C4-2B (cell line): ENCODE results near the gene THOC6.
A peak's percentile ranks its signal among the peaks of the same experiment; 100 is the strongest.

ENCODE experiments used
- H3K27ac ChIP-seq: fragments of 450-650 bp; 2 replicates; pipeline ENCODE4 v1.5.1; 2017
- ZFX ChIP-seq: fragments of 450-650 bp; IDR thresholded peaks from 2 replicates; pipeline ENCODE4 v1.6.1; 2017
- TF ChIP-seq, protein P1 (sequence below): fragments of 450-650 bp; conservative IDR thresholded peaks from 2 replicates; pipeline ENCODE4 v1.5.1; 2017; ENCODE audit warnings: mild to moderate bottlenecking

Gene THOC6

DNA sequence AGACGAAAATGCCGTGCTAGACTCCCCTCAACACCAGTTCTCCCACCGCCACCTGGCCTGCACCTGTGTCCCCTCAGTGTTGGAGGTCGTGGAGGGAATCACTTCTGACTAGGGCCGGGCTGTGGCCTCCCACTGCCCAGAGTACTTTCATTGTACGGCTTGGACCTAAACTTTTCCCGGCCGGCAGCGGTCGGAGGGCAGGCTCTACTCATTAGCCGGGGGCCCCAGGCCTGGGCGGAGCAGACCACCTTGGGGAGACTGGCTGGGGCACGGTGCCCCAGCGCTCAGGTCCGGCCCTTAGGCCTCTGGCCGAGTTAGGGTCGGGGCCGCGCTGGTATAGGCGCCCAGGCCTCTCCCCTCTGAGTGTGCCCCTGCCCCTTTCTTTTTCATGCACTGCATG is 6.5 kb upstream of the THOC6 start:
- no peak overlapping the region for H3K27ac ChIP-seq
- TF ChIP-seq, protein P1, sequence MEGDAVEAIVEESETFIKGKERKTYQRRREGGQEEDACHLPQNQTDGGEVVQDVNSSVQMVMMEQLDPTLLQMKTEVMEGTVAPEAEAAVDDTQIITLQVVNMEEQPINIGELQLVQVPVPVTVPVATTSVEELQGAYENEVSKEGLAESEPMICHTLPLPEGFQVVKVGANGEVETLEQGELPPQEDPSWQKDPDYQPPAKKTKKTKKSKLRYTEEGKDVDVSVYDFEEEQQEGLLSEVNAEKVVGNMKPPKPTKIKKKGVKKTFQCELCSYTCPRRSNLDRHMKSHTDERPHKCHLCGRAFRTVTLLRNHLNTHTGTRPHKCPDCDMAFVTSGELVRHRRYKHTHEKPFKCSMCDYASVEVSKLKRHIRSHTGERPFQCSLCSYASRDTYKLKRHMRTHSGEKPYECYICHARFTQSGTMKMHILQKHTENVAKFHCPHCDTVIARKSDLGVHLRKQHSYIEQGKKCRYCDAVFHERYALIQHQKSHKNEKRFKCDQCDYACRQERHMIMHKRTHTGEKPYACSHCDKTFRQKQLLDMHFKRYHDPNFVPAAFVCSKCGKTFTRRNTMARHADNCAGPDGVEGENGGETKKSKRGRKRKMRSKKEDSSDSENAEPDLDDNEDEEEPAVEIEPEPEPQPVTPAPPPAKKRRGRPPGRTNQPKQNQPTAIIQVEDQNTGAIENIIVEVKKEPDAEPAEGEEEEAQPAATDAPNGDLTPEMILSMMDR, result no peak
- TF ChIP-seq ZFX, result no peak

DNA sequence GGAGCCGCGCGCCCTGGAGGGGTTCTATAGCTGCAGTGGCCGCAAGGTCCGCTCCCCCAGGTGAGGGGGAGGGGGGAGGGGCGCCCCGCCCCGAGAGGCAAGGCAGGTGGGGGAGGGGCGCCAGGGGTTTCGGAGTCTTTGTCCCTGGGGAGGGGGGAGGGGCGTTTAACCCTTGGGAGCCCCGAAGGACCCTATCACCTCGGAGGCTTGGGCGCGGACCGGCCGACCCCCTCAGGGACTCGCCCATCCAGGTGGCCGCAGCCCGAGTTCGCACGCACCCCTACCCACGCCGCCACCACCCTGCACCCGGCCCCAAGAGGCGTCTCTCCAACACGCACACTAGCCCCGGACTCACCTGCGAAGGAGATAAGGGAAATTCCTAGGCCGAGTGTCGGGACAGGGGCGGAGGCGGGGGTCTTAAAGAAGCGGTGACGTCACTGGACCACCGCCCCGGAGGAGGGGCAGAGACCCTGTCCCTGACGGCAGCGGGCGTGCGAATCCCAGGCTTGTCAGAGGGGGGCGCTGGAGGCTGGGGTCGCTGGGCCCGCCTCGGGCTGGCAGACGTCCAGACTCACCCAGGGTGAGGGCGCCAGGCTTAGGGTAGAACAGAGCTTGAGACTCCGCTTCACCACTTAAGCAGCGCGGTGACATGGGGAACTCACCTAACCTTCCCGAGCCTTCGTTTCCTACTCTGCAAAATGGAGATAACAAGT is 5.9 kb upstream of the THOC6 start, which contains the start of gene CLDN6:
Gene CLDN6, minus strand, starts transcription at position 390 of the 713 bp plus-strand sequence. CDS start 2,162 bp downstream, outside the sequence.
- H3K27ac ChIP-seq, result no peak within 1 kb of the TSS
- TF ChIP-seq, protein P1, result no peak; the same call in 1 of the 2 replicates
- no peak for TF ChIP-seq ZFX

DNA sequence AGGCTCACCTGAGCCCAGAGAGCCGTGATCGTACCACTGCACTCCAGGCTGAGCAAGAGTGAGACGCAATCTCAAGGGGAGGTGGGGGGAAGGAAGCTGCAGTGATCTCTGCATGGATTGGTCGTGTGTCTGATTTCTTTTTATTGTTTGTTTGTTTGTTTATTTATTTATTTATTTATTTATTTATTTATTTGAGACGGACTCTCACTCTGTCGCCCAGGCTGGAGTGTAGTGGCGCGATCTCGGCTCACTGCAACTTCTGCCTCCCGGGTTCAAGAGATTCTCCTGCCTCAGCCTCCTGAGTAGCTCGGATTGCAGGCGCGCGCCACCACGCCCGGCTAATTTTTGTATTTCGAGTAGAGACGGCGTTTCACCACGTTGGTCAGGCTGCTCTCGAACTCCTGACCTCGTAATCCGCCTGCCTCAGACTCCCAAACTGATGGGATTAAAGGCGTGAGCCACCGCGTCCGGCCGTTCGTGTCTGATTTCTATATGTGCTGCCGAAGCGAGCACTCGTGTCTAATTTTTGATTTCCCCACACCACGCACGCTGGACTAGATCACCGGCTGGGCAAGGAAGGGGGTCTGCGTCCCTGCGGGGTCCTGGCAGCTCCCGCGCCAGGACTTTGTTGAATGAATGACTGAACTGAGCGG is 4.1 kb upstream of the THOC6 start:
- no peak for TF ChIP-seq ZFX
- TF ChIP-seq, protein P1, result no peak
- H3K27ac ChIP-seq, result peak overlapping the region; percentile 69

DNA sequence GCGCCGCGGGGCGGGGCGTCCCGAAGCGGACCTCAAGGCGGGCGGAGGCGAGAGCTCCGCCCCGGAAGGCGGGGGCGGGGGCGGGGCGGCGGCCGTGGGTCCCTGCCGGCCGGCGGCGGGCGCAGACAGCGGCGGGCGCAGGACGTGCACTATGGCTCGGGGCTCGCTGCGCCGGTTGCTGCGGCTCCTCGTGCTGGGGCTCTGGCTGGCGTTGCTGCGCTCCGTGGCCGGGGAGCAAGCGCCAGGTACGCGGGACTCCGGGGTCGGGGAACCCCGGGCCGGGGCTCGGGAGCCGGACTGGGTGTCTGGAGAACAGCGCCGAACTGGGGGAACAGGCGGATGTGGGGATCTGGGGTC is 3.6 kb upstream of the THOC6 start, which contains the start of gene TNFRSF12A:
Gene TNFRSF12A, plus strand, starts transcription at position 122 of the 357 bp plus-strand sequence. Its CDS starts 30 bp downstream, at position 152.
- no peak for TF ChIP-seq ZFX
- TF ChIP-seq, protein P1, result no peak; the same call in 1 of the 2 replicates
- peak within 1 kb of the TSS; percentile 69 for H3K27ac ChIP-seq

DNA sequence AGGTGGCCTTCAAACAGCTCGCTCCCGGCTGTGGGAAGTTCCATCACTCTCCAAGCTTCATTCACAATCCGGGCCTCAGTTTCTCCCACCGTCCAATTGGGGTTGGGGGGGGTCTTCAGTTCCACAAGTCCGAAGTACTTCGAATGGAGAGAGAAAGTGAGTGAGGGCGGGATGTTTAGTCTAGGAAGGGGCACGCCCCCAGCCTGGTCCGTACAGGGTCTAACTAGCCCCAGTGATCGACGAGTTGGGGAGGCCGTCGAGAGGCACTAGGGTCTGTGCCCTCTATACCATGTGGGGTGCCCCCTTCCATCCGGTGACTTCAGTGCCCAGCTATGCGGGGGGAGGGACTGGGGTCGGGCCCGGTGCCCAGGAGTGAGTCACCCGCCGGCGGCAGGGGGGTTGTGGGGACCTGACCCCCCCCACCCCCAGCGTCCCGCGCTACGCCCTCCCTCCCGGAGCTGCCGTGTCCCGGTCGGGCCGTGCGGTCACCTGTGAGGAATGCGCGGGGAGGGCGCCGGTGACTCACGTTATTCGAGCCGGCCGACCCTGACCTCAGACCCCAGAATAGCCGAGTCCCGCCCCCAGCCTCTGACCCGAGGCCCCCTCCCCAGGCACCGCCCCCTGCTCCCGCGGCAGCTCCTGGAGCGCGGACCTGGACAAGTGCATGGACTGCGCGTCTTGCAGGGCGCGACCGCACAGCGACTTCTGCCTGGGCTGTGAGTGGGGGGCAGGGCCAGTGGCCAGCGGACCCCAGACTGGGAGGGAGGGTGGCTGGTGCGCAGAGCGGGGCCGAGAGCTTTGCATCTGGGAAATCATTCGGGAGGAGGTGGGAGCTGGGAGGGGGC is 3.0 kb upstream of the THOC6 start:
- TF ChIP-seq, protein P1, result no peak
- TF ChIP-seq ZFX, result no peak
- peak overlapping the region; percentile 69 for H3K27ac ChIP-seq

DNA sequence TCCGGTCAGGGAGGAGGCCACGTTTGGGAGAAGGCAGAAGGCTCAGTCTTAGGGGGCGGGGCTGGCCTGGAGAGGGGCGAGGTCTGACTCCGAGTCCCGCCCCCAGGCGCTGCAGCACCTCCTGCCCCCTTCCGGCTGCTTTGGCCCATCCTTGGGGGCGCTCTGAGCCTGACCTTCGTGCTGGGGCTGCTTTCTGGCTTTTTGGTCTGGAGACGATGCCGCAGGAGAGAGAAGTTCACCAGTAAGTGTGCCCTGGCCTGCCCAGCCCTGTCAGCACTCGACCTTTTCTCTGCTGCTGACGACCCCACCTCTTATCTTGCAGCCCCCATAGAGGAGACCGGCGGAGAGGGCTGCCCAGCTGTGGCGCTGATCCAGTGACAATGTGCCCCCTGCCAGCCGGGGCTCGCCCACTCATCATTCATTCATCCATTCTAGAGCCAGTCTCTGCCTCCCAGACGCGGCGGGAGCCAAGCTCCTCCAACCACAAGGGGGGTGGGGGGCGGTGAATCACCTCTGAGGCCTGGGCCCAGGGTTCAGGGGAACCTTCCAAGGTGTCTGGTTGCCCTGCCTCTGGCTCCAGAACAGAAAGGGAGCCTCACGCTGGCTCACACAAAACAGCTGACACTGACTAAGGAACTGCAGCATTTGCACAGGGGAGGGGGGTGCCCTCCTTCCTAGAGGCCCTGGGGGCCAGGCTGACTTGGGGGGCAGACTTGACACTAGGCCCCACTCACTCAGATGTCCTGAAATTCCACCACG is 2.2 kb upstream of the THOC6 start:
- TF ChIP-seq, protein P1, result peak; percentile 57
- no peak for TF ChIP-seq ZFX
- peak overlapping the region; percentile 69 for H3K27ac ChIP-seq
